HG03175 (cell line): ENCODE results near the gene MRPS17.
"Not testable (repeated sequence)": the region's sequence is repeated elsewhere in the genome, so short reads cannot be mapped to it uniquely, and the experiment has no call there.

Source experiments
- ATAC-seq: cut with Tn5 transposase; IDR thresholded peaks from one replicate; pipeline ENCODE4 v1.9.1; 2021; ENCODE audit warnings: mild to moderate bottlenecking, moderate library complexity; ENCODE audit not compliant: unreplicated experiment

Gene MRPS17

GRCh38 chr7:55951637-55952351 is at the start of gene MRPS17:
MRPS17 (plus strand) TSS chr7:55951877; CDS start chr7:55953196, 1,319 bp downstream.
- peak; percentile 100 for ATAC-seq

- ATAC-seq, result peak; percentile 97
Observed at GRCh38 chr7:55903985-55904759, 47.5 kb upstream of the MRPS17 start.

- ATAC-seq, result no peak
Observed at GRCh38 chr7:55912748-55913158, 38.9 kb upstream of the MRPS17 start.

- no peak for ATAC-seq
Observed at GRCh38 chr7:55917771-55918170, 33.9 kb upstream of the MRPS17 start.

GRCh38 chr7:55928006-55928767 is 23.5 kb upstream of the MRPS17 start:
- ATAC-seq, result no peak

- ATAC-seq, result no peak
Observed at GRCh38 chr7:55931421-55932151, 20.1 kb upstream of the MRPS17 start.

GRCh38 chr7:55939514-55940123 is 12.1 kb upstream of the MRPS17 start:
- no peak for ATAC-seq

GRCh38 chr7:55946545-55946944 is 5.1 kb upstream of the MRPS17 start:
- ATAC-seq, result no peak

- not testable (repeated sequence) for ATAC-seq
Observed at GRCh38 chr7:55952352-55952671, 635 bp downstream of the MRPS17 start.

GRCh38 chr7:55953707-55954475 is 2.2 kb downstream of the MRPS17 start:
- ATAC-seq, result no peak

GRCh38 chr7:55957190-55957589 is 5.5 kb downstream of the MRPS17 start:
- ATAC-seq, result no peak

GRCh38 chr7:55962014-55962413 is 10.3 kb downstream of the MRPS17 start:
- no peak for ATAC-seq

GRCh38 chr7:55963584-55964168 is 12.0 kb downstream of the MRPS17 start:
- no peak for ATAC-seq

GRCh38 chr7:55964261-55965099 is 12.8 kb downstream of the MRPS17 start, which contains the start of gene NIPSNAP2:
NIPSNAP2 (plus strand) TSS chr7:55964585; CDS start chr7:55964610, 25 bp downstream.
- ATAC-seq, result peak; percentile 78

GRCh38 chr7:55965100-55965470 is 13.4 kb downstream of the MRPS17 start:
- no peak for ATAC-seq

- ATAC-seq, result no peak
Observed at GRCh38 chr7:55965805-55966421, 14.2 kb downstream of the MRPS17 start.

- ATAC-seq, result no peak
Observed at GRCh38 chr7:55966851-55967250, 15.2 kb downstream of the MRPS17 start.

GRCh38 chr7:55969391-55969790 is 17.7 kb downstream of the MRPS17 start:
- ATAC-seq, result no peak
